OCI-LY7 (cell line): Measurements from ENCODE around the gene GLIS1.

Experiments
- CTCF ChIP-seq: fragments of 200-600 bp; sonication (generic); conservative IDR thresholded peaks from 2 replicates; pipeline ENCODE4 v1.5.1; 2014; ENCODE audit warnings: mild to moderate bottlenecking, antibody characterized with exemption, low read length, moderate library complexity, mixed read lengths
- EZH2phosphoT487 ChIP-seq: fragments of 200-600 bp; sonication (generic); IDR thresholded peaks from 2 replicates; pipeline ENCODE4 v1.6.1; 2018; ENCODE audit warnings: low read depth, borderline replicate concordance, mild to moderate bottlenecking, mixed run types, antibody characterized with exemption, low read length, moderate library complexity, mixed read lengths

- TF ChIP-seq CTCF (no peak), EZH2phosphoT487 (no peak)
Observed at GRCh38 chr1:53735261-53735660, 3.7 kb downstream of the GLIS1 start.
